Heart left ventricle (tissue), 13 donors: ENCODE results near the gene SAP30.

Experiments
- POLR2A ChIP-seq, 2 donors: fragments of 450-650 bp; IDR thresholded peaks; one replicate each; pipeline ENCODE4 v1.6.1; 2017; ENCODE audit warnings: antibody characterized with exemption in 2 of 2, mild to moderate bottlenecking in 2 of 2, moderate library complexity in 2 of 2
- TF ChIP-seq, protein P1 (sequence below), 12 donors: fragments of 200-600 bp; sonication (generic) in 4 of 12; IDR thresholded peaks; one replicate each; pipeline versions ENCODE4 v1.5.0 to v1.8.0; 2018 to 2022; ENCODE audit warnings: antibody characterized with exemption in 12 of 12, mild to moderate bottlenecking in 5 of 12
- donor health status: ischemic (EF 13 %, LVEDD 7.1; RV severe dilation, severe dysfunction).
- donor health status: DM: no; HTN: yes; CAD: no.
- donor health status: DM: no; HTN: no; CAD: no.
- donor health status: ischemic (EF 25% LVEDD 6.9; RV normal size, moderate dysfunction).
- donor health status: ischemic (EF 25% LVEDD 5.7; RV mildly dilated, moderate dysfunction).
- donor health status: ischemic (EF 35%, LVEDD 5.7; RV mildly dilated, moderate dysfunction).
- donor health status: nonischemic (EF 11% LVEDD 7.7; RV severe dilation, severe dysfunction).
- donor health status: DM: yes; HTN: yes; CAD: no.
- donor health status: PGD.
- donor health status: ischemic (EF 29% LVEDD 5.4; RV normal size, mild dysfunction).
- donor health status: nonischemic (EF 23%, LVEDD 6.1; RV moderate dilation, normal function).

DNA sequence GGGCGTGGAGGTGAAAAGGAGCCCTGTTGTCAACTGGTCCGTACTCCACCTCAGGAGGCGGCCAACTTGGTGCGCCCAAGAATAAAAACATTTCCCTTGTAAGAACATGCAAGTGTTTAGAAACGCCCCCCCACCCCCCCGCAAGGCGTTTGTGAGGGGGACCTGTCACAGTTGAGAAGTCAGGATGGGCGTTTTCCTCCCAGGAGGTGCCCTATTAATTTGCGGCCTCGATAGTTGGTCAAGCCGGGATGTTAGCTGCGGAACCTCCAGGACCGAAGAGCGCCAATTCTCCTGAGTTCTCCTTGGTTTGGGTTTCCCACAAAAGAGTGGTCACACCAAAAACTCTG is 651 bp upstream of the SAP30 start:
- TF ChIP-seq, protein P1, sequence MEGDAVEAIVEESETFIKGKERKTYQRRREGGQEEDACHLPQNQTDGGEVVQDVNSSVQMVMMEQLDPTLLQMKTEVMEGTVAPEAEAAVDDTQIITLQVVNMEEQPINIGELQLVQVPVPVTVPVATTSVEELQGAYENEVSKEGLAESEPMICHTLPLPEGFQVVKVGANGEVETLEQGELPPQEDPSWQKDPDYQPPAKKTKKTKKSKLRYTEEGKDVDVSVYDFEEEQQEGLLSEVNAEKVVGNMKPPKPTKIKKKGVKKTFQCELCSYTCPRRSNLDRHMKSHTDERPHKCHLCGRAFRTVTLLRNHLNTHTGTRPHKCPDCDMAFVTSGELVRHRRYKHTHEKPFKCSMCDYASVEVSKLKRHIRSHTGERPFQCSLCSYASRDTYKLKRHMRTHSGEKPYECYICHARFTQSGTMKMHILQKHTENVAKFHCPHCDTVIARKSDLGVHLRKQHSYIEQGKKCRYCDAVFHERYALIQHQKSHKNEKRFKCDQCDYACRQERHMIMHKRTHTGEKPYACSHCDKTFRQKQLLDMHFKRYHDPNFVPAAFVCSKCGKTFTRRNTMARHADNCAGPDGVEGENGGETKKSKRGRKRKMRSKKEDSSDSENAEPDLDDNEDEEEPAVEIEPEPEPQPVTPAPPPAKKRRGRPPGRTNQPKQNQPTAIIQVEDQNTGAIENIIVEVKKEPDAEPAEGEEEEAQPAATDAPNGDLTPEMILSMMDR (IDR thresholded peaks at IDR 0.05) = no peak
- peak in 1 of 2 donors; percentile 2 for TF ChIP-seq POLR2A (IDR thresholded peaks at IDR 0.05)
